SK-N-SH treated with all-trans-retinoic acid at 6 μM for 48 hours (cell line): ENCODE data around the gene IL4I1.

Experiments used
- ATAC-seq: fragments of 200-7000 bp; cut with Tn5 transposase; 3 replicates; pipeline ENCODE4 v1.9.1; 2020; ENCODE audit warnings: mild to moderate bottlenecking, moderate library complexity
- ARNTL ChIP-seq: fragments of 450-650 bp; formaldehyde crosslinking; IDR thresholded peaks from 2 replicates; pipeline ENCODE4 v1.5.0; 2020; ENCODE audit warnings: low read depth, mild to moderate bottlenecking, moderate library complexity, borderline replicate concordance
- BACH2 ChIP-seq: fragments of 250-450 bp; sonication (Bioruptor Pico); IDR thresholded peaks from 2 replicates; pipeline ENCODE4 v1.9.0; 2021; ENCODE audit warnings: mild to moderate bottlenecking, borderline replicate concordance
- CSRNP3 ChIP-seq: fragments of 250-450 bp; sonication (Bioruptor Pico); IDR thresholded peaks from 2 replicates; pipeline ENCODE4 v1.5.1; 2021; ENCODE audit warnings: mild to moderate bottlenecking, moderate library complexity
- ESRRG ChIP-seq: fragments of 250-450 bp; sonication (Bioruptor Pico); IDR thresholded peaks from 2 replicates; pipeline ENCODE4 v1.6.1; 2021; ENCODE audit warnings: mild to moderate bottlenecking
- GLIS3 ChIP-seq: fragments of 250-450 bp; sonication (Bioruptor Pico); IDR thresholded peaks from 2 replicates; pipeline ENCODE4 v1.5.0; 2020; ENCODE audit warnings: mild to moderate bottlenecking, moderate library complexity
- ISL1 ChIP-seq: fragments of 250-450 bp; sonication (Bioruptor Pico); IDR thresholded peaks from 2 replicates; pipeline ENCODE4 v2.1.2; 2022; ENCODE audit warnings: mild to moderate bottlenecking, moderate library complexity
- OSR1 ChIP-seq: fragments of 250-450 bp; sonication (Bioruptor Pico); IDR thresholded peaks from 2 replicates; pipeline ENCODE4 v1.8.0; 2022; ENCODE audit warnings: moderate library complexity, mild to moderate bottlenecking, inconsistent platforms
- PATZ1 ChIP-seq: fragments of 250-450 bp; sonication (Bioruptor Pico); IDR thresholded peaks from 2 replicates; pipeline ENCODE4 v1.8.0; 2020; ENCODE audit warnings: mild to moderate bottlenecking, moderate library complexity, borderline replicate concordance
- POU6F1 ChIP-seq: fragments of 250-450 bp; sonication (Bioruptor Pico); IDR thresholded peaks from 2 replicates; pipeline ENCODE4 v1.8.0; 2021; ENCODE audit warnings: low read depth, mild to moderate bottlenecking, moderate library complexity, borderline replicate concordance
- PPARA ChIP-seq: fragments of 250-450 bp; sonication (Bioruptor Pico); IDR thresholded peaks from 2 replicates; pipeline ENCODE4 v1.5.0; 2020; ENCODE audit warnings: mild to moderate bottlenecking, borderline replicate concordance
- RARB ChIP-seq: fragments of 250-450 bp; sonication (Bioruptor Pico); IDR thresholded peaks from 2 replicates; pipeline ENCODE4 v1.8.0; 2021; ENCODE audit warnings: mild to moderate bottlenecking, moderate library complexity
- SNAI2 ChIP-seq: fragments of 250-450 bp; sonication (Bioruptor Pico); IDR thresholded peaks from 2 replicates; pipeline ENCODE4 v1.5.0; 2020; ENCODE audit warnings: mild to moderate bottlenecking, moderate library complexity
- TCF4 ChIP-seq: fragments of 250-450 bp; sonication (Bioruptor Pico); IDR thresholded peaks from 2 replicates; pipeline ENCODE4 v1.8.0; 2021; ENCODE audit warnings: mild to moderate bottlenecking, moderate library complexity, borderline replicate concordance
- TOX ChIP-seq: fragments of 250-450 bp; sonication (Bioruptor Pico); IDR thresholded peaks from 2 replicates; pipeline ENCODE4 v1.8.0; 2021; ENCODE audit warnings: mild to moderate bottlenecking, moderate library complexity, borderline replicate concordance
- ZC3H10 ChIP-seq: fragments of 250-450 bp; sonication (Bioruptor Pico); IDR thresholded peaks from 2 replicates; pipeline ENCODE4 v1.5.1; 2021; ENCODE audit warnings: mild to moderate bottlenecking, moderate library complexity
- ZFP3 ChIP-seq: fragments of 250-450 bp; sonication (Bioruptor Pico); IDR thresholded peaks from 2 replicates; pipeline ENCODE4 v1.5.0; 2020; ENCODE audit warnings: mild to moderate bottlenecking, moderate library complexity
- ZFP30 ChIP-seq: fragments of 450-650 bp; formaldehyde crosslinking; IDR thresholded peaks from 2 replicates; pipeline ENCODE4 v1.5.0; 2022; ENCODE audit warnings: mild to moderate bottlenecking, moderate library complexity
- ZNF565 ChIP-seq: fragments of 450-650 bp; formaldehyde crosslinking; conservative IDR thresholded peaks from 2 replicates; pipeline ENCODE4 v1.5.0; 2020; ENCODE audit warnings: low read depth, mild to moderate bottlenecking, moderate library complexity
- ZNF70 ChIP-seq: fragments of 450-650 bp; formaldehyde crosslinking; IDR thresholded peaks from 2 replicates; pipeline ENCODE4 v1.5.0; 2020; ENCODE audit warnings: mild to moderate bottlenecking, moderate library complexity
- ZNF8 ChIP-seq: fragments of 450-650 bp; formaldehyde crosslinking; IDR thresholded peaks from 2 replicates; pipeline ENCODE4 v1.5.0; 2020; ENCODE audit warnings: mild to moderate bottlenecking, moderate library complexity
- TF ChIP-seq, protein P1 (sequence below): fragments of 250-450 bp; sonication (Bioruptor Pico); IDR thresholded peaks from 2 replicates; pipeline ENCODE4 v1.5.0; 2020; ENCODE audit warnings: mild to moderate bottlenecking, moderate library complexity
- TF ChIP-seq, protein P2 (sequence below): fragments of 250-450 bp; sonication (Bioruptor Pico); IDR thresholded peaks from 2 replicates; pipeline ENCODE4 v1.5.1; 2020; ENCODE audit warnings: low read depth, mild to moderate bottlenecking, moderate library complexity

The IL4I1 gene

GRCh38 chr19:49881186-49881585, 15.5 kb downstream of the IL4I1 start:
- no peak for TF ChIP-seq ZC3H10
- TF ChIP-seq ISL1: no peak
- no peak for TF ChIP-seq ZFP30 (CRISPR knock-in tag)
- no peak for TF ChIP-seq ARNTL
- no peak for TF ChIP-seq GLIS3
- TF ChIP-seq, protein P1, sequence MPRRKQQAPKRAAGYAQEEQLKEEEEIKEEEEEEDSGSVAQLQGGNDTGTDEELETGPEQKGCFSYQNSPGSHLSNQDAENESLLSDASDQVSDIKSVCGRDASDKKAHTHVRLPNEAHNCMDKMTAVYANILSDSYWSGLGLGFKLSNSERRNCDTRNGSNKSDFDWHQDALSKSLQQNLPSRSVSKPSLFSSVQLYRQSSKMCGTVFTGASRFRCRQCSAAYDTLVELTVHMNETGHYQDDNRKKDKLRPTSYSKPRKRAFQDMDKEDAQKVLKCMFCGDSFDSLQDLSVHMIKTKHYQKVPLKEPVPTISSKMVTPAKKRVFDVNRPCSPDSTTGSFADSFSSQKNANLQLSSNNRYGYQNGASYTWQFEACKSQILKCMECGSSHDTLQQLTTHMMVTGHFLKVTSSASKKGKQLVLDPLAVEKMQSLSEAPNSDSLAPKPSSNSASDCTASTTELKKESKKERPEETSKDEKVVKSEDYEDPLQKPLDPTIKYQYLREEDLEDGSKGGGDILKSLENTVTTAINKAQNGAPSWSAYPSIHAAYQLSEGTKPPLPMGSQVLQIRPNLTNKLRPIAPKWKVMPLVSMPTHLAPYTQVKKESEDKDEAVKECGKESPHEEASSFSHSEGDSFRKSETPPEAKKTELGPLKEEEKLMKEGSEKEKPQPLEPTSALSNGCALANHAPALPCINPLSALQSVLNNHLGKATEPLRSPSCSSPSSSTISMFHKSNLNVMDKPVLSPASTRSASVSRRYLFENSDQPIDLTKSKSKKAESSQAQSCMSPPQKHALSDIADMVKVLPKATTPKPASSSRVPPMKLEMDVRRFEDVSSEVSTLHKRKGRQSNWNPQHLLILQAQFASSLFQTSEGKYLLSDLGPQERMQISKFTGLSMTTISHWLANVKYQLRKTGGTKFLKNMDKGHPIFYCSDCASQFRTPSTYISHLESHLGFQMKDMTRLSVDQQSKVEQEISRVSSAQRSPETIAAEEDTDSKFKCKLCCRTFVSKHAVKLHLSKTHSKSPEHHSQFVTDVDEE (CRISPR knock-in tag): no peak
- TF ChIP-seq TCF4 (CRISPR knock-in tag): no peak
- TF ChIP-seq, protein P2, sequence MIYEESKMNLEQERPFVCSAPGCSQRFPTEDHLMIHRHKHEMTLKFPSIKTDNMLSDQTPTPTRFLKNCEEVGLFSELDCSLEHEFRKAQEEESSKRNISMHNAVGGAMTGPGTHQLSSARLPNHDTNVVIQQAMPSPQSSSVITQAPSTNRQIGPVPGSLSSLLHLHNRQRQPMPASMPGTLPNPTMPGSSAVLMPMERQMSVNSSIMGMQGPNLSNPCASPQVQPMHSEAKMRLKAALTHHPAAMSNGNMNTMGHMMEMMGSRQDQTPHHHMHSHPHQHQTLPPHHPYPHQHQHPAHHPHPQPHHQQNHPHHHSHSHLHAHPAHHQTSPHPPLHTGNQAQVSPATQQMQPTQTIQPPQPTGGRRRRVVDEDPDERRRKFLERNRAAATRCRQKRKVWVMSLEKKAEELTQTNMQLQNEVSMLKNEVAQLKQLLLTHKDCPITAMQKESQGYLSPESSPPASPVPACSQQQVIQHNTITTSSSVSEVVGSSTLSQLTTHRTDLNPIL: no peak
- TF ChIP-seq RARB: no peak
- TF ChIP-seq BACH2 (CRISPR knock-in tag): no peak
- no peak for TF ChIP-seq ESRRG (CRISPR knock-in tag)
- TF ChIP-seq ZNF8: no peak
- no peak for TF ChIP-seq PPARA (CRISPR knock-in tag)

GRCh38 chr19:49880162-49880869, 16.4 kb downstream of the IL4I1 start:
- no peak for TF ChIP-seq ARNTL
- no peak for TF ChIP-seq BACH2 (CRISPR knock-in tag)
- no peak for TF ChIP-seq ZC3H10
- TF ChIP-seq ISL1: no peak
- no peak for TF ChIP-seq OSR1 (CRISPR knock-in tag)
- TF ChIP-seq TCF4 (CRISPR knock-in tag): no peak
- TF ChIP-seq CSRNP3 (CRISPR knock-in tag): no peak
- no peak for TF ChIP-seq SNAI2 (CRISPR knock-in tag)
- no peak for TF ChIP-seq ESRRG (CRISPR knock-in tag)
- TF ChIP-seq ZNF70: no peak
- TF ChIP-seq ZFP30 (CRISPR knock-in tag): no peak
- no peak for TF ChIP-seq TOX (CRISPR knock-in tag)
- TF ChIP-seq PPARA (CRISPR knock-in tag): no peak
- TF ChIP-seq POU6F1 (CRISPR knock-in tag): no peak
- TF ChIP-seq ZFP3 (CRISPR knock-in tag): no peak
- TF ChIP-seq ZNF565 (CRISPR knock-in tag): no peak
- TF ChIP-seq, protein P2: no peak
- TF ChIP-seq, all 23 proteins: peak for 0
- no peak for ATAC-seq

More at GRCh38 chr19:49881186-49881585, 15.5 kb downstream of the IL4I1 start:
- ATAC-seq: no peak

DNA sequence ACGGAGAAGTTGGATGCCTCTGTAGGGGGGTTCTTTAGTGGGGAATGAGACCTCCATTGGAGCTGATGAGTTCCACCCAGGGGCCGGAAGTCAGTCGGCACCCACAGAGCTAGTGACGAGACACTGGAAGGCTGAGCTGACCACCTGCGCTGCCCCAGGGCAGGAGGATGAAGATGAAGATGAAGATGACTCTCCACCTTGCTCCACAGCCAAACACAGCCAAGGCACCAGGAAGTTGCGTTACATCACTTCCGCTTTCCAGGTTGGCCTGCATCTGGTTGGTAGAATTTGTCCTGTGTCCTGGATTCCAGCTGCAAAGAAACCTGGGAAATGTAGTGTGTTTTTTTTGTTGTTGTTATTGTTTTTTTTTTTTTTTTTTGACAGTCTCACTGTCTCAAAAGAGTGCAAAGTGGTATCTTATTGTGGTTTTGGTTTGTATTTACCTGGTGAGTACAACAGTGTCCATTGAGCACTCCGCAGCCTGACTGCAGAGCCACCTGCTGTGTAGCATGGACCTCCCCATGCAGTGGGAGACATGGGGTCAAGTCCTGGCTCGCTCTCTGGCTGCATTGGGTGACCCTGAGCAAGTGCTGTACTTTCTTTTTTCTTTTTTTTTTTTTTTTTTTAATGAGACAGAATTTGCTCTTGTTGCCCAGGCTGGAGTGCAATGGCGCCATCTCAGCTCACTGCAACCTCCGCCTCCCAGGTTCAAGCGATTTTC, 17.3 kb downstream of the IL4I1 start:
- TF ChIP-seq TCF4 (CRISPR knock-in tag) (no peak), PATZ1 (CRISPR knock-in tag) (no peak)
- TF ChIP-seq, protein P2: no peak
- TF ChIP-seq, all 23 proteins: peak for 0

More for the DNA sequence above, 17.3 kb downstream of the IL4I1 start:
- ATAC-seq: no peak
